Measurements from ENCODE around the gene COP1. TPM values are rescaled to one million over a fixed set of nuclear protein-coding genes. Genes with fewer than 3 reads are reported as not detected.

COP1 gene
- total RNA-seq, 4 donors from 2014 or later = 37.7 to 51.4 (median 44.8) TPM

GRCh38 chr1:176203735-176204134 lies 3.4 kb downstream of the COP1 start:
- no peak overlapping the region for H3K4me3 ChIP-seq
- H3K4me1 ChIP-seq = peaks cover 5 to 80% (median 18%) of the 10 kb centered on the region in 3 donors
- 56 to 59% methylated on average over 4 of the region's 4 CpGs for WGBS, 2 donors (ENCODE audit: low coverage in 1 of 2)
- no peaks in the 10 kb centered on the region for H3K36me3 ChIP-seq
- no peak for ATAC-seq
- H3K27ac ChIP-seq = no peak overlapping the region
- H3K27me3 ChIP-seq = no peaks in the 10 kb centered on the region
- H3K9me3 ChIP-seq = no peaks in the 10 kb centered on the region
- TF ChIP-seq EP300 (IDR thresholded peaks at IDR 0.05) = no peak
- TF ChIP-seq POLR2AphosphoS5 (IDR thresholded peaks at IDR 0.05) = no peak
- TF ChIP-seq CTCF (IDR thresholded peaks at IDR 0.05) = no peak
- no peak for TF ChIP-seq POLR2A (IDR thresholded peaks at IDR 0.05)

GRCh38 chr1:176201568-176201967 lies 5.5 kb downstream of the COP1 start:
- Histone ChIP-seq H3K27ac (no peak overlapping the region), H3K4me1 (peaks cover 5 to 70% (median 12%) of the 10 kb centered on the region in 3 donors)
- ATAC-seq = no peak

GRCh38 chr1:176199707-176200106 lies 7.4 kb downstream of the COP1 start:
- Histone ChIP-seq H3K27ac (no peak overlapping the region), H3K36me3 (no peaks in the 10 kb centered on the region), H3K4me3 (no peak overlapping the region), H3K9me3 (no peaks in the 10 kb centered on the region), H3K27me3 (no peaks in the 10 kb centered on the region), H3K4me1 (peaks cover 0 to 56% (median 5%) of the 10 kb centered on the region in 3 donors)
- 62 to 100% methylated on average over 1 of the region's 1 CpG for WGBS, 2 donors (ENCODE audit: low coverage in 1 of 2)
- TF ChIP-seq CTCF (IDR thresholded peaks at IDR 0.05) = no peak
- TF ChIP-seq POLR2A (IDR thresholded peaks at IDR 0.05) = no peak
- TF ChIP-seq EP300 (IDR thresholded peaks at IDR 0.05) = no peak
- no peak for TF ChIP-seq POLR2AphosphoS5 (IDR thresholded peaks at IDR 0.05)
- ATAC-seq = no peak

More at GRCh38 chr1:176201568-176201967, 5.5 kb downstream of the COP1 start:
- H3K27me3 ChIP-seq = no peaks in the 10 kb centered on the region
- no peaks in the 10 kb centered on the region for H3K9me3 ChIP-seq
- TF ChIP-seq POLR2AphosphoS5 (IDR thresholded peaks at IDR 0.05) (no peak), POLR2A (IDR thresholded peaks at IDR 0.05) (no peak), CTCF (IDR thresholded peaks at IDR 0.05) (no peak), EP300 (IDR thresholded peaks at IDR 0.05) (no peak)
- H3K4me3 ChIP-seq = no peak overlapping the region
- H3K36me3 ChIP-seq = no peaks in the 10 kb centered on the region

- Histone ChIP-seq H3K27me3 (no peaks in the 10 kb centered on the region), H3K9me3 (no peaks in the 10 kb centered on the region), H3K4me3 (no peak overlapping the region), H3K36me3 (no peaks in the 10 kb centered on the region), H3K27ac (no peak overlapping the region), H3K4me1 (peaks cover 0 to 49% (median 0%) of the 10 kb centered on the region in 3 donors)
- WGBS, 2 donors (ENCODE audit: low coverage in 1 of 2) = 100% methylated on average over 2 of the region's 2 CpGs
- ATAC-seq = no peak
- TF ChIP-seq CTCF (IDR thresholded peaks at IDR 0.05) (no peak), POLR2A (IDR thresholded peaks at IDR 0.05) (no peak), EP300 (IDR thresholded peaks at IDR 0.05) (no peak), POLR2AphosphoS5 (IDR thresholded peaks at IDR 0.05) (no peak)
These were observed 8.7 kb downstream of the COP1 start for GRCh38 chr1:176198413-176198812.

GRCh38 chr1:176196728-176197127 lies 10.4 kb downstream of the COP1 start:
- no peaks in the 10 kb centered on the region for H3K9me3 ChIP-seq
- no peaks in the 10 kb centered on the region for H3K27me3 ChIP-seq
- WGBS, 2 donors (ENCODE audit: low coverage in 1 of 2) = 87 to 96% methylated on average over 3 to 5 of the region's 5 CpGs
- no peak overlapping the region for H3K27ac ChIP-seq
- no peak overlapping the region for H3K4me3 ChIP-seq
- ATAC-seq = no peak
- TF ChIP-seq EP300 (IDR thresholded peaks at IDR 0.05) (no peak), POLR2A (IDR thresholded peaks at IDR 0.05) (no peak), CTCF (IDR thresholded peaks at IDR 0.05) (no peak), POLR2AphosphoS5 (IDR thresholded peaks at IDR 0.05) (no peak)
- peaks cover 0 to 36% (median 0%) of the 10 kb centered on the region in 3 donors for H3K4me1 ChIP-seq
- no peaks in the 10 kb centered on the region for H3K36me3 ChIP-seq
